DND-41 (cell line): ENCODE results near the gene FBXW4.
A peak's percentile ranks its signal among the peaks of the same experiment; 100 is the strongest.

Source experiments
- ATAC-seq: fragments of 200-7000 bp; cut with Tn5 transposase; 3 replicates; pipeline ENCODE4 v1.9.1; 2021; ENCODE audit warnings: low read depth; ENCODE audit not compliant: insufficient read depth
- DNase-seq: peaks from one replicate; pipeline ENCODE4 v3.0.0-alpha.2; 2020
- H2AFZ ChIP-seq: 2 replicates; pipeline ENCODE4 v1.6.0; 2012; ENCODE audit warnings: low read depth, low read length
- H3K27ac ChIP-seq: 2 replicates; pipeline ENCODE4 v1.5.1; 2012; ENCODE audit warnings: low read length, inconsistent platforms
- H3K27me3 ChIP-seq: fragments of 200-600 bp; sonication (generic); 2 replicates; pipeline ENCODE4 v1.6.0; 2012; ENCODE audit warnings: low read length, mild to moderate bottlenecking, inconsistent platforms; ENCODE audit not compliant: insufficient read depth, poor library complexity
- H3K36me3 ChIP-seq: 2 replicates; pipeline ENCODE4 v1.5.1; 2012; ENCODE audit warnings: low read length, inconsistent platforms; ENCODE audit not compliant: insufficient read depth
- H3K4me1 ChIP-seq: 2 replicates; pipeline ENCODE4 v1.5.1; 2012; ENCODE audit warnings: mild to moderate bottlenecking, low read length; ENCODE audit not compliant: insufficient read depth
- H3K4me2 ChIP-seq: 2 replicates; pipeline ENCODE4 v1.6.0; 2012; ENCODE audit warnings: mild to moderate bottlenecking, moderate library complexity, low read length, inconsistent platforms; ENCODE audit not compliant: insufficient read depth
- H3K4me3 ChIP-seq, 2 experiments: fragments of 200-600 bp in 1 of 2; shearing (Covaris generic) in 1 of 2; 2 replicates each; pipeline ENCODE4 v1.5.1; 2012 to 2016; ENCODE audit warnings: inconsistent platforms in 2 of 2, low read length in 2 of 2, mild to moderate bottlenecking in 2 of 2, low read depth in 1 of 2, moderate library complexity in 1 of 2
- H3K79me2 ChIP-seq: 2 replicates; pipeline ENCODE4 v1.6.0; 2012; ENCODE audit warnings: low read length, inconsistent platforms; ENCODE audit not compliant: insufficient read depth
- H3K9ac ChIP-seq: 2 replicates; pipeline ENCODE4 v1.6.0; 2012; ENCODE audit warnings: low read depth, mild to moderate bottlenecking, inconsistent platforms, low read length, moderate library complexity
- H3K9me3 ChIP-seq: 2 replicates; pipeline ENCODE4 v1.5.1; 2012; ENCODE audit warnings: low read length, moderate library complexity, mild to moderate bottlenecking, inconsistent platforms; ENCODE audit not compliant: insufficient read depth, severe bottlenecking
- H4K20me1 ChIP-seq: 2 replicates; pipeline ENCODE4 v1.6.0; 2012; ENCODE audit warnings: low read length; ENCODE audit not compliant: insufficient read depth
- EZH2 ChIP-seq: IDR thresholded peaks from 3 replicates; pipeline ENCODE4 v1.6.1; 2012; ENCODE audit warnings: borderline replicate concordance, low read depth, mild to moderate bottlenecking, moderate library complexity, low read length, inconsistent platforms; ENCODE audit not compliant: severe bottlenecking
- TF ChIP-seq, protein P1 (sequence below): IDR thresholded peaks from 2 replicates; pipeline ENCODE4 v1.5.1; 2012; ENCODE audit warnings: borderline replicate concordance, low read length, moderate library complexity, mild to moderate bottlenecking; ENCODE audit not compliant: poor library complexity, severe bottlenecking; ENCODE audit errors: extremely low read depth

FBXW4 gene

GRCh38 chr10:101683276-101683675 is 11.7 kb downstream of the FBXW4 start:
- no peak for ATAC-seq
- H3K9me3 ChIP-seq, result no peaks in the 10 kb centered on the region
- peaks cover 58% of the 10 kb centered on the region for H3K79me2 ChIP-seq
- peak overlapping the region; percentile 60 for H3K27ac ChIP-seq
- peaks cover 3% of the 10 kb centered on the region; the same call in 1 of the 2 replicates for H4K20me1 ChIP-seq
- no peak overlapping the region for H2AFZ ChIP-seq
- no peak for DNase-seq
- H3K36me3 ChIP-seq, result no peaks in the 10 kb centered on the region
- H3K9ac ChIP-seq, result no peak overlapping the region
- H3K27me3 ChIP-seq, result no peaks in the 10 kb centered on the region
- TF ChIP-seq EZH2, result no peak
- TF ChIP-seq, protein P1, sequence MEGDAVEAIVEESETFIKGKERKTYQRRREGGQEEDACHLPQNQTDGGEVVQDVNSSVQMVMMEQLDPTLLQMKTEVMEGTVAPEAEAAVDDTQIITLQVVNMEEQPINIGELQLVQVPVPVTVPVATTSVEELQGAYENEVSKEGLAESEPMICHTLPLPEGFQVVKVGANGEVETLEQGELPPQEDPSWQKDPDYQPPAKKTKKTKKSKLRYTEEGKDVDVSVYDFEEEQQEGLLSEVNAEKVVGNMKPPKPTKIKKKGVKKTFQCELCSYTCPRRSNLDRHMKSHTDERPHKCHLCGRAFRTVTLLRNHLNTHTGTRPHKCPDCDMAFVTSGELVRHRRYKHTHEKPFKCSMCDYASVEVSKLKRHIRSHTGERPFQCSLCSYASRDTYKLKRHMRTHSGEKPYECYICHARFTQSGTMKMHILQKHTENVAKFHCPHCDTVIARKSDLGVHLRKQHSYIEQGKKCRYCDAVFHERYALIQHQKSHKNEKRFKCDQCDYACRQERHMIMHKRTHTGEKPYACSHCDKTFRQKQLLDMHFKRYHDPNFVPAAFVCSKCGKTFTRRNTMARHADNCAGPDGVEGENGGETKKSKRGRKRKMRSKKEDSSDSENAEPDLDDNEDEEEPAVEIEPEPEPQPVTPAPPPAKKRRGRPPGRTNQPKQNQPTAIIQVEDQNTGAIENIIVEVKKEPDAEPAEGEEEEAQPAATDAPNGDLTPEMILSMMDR, result no peak
- H3K4me3 ChIP-seq, result no peak overlapping the region
- peaks cover 44% of the 10 kb centered on the region for H3K4me1 ChIP-seq
- peak overlapping the region; percentile 32 for H3K4me2 ChIP-seq

- Histone ChIP-seq H3K9ac (no peak overlapping the region), H3K9me3 (peaks cover 2% of the 10 kb centered on the region), H2AFZ (no peak overlapping the region), H3K4me1 (peaks cover 34% of the 10 kb centered on the region), H3K4me3 (no peak overlapping the region), H3K27ac (peak overlapping the region; percentile 60), H4K20me1 (peaks cover 3% of the 10 kb centered on the region; the same call in 1 of the 2 replicates), H3K27me3 (no peaks in the 10 kb centered on the region), H3K36me3 (peaks cover 3% of the 10 kb centered on the region), H3K79me2 (peaks cover 49% of the 10 kb centered on the region), H3K4me2 (peak overlapping the region; percentile 32; the same call in 1 of the 2 replicates)
- no peak for DNase-seq
- 0 out of 3 replicates have a peak, but pooled peaks have one; percentile 17 for ATAC-seq
- TF ChIP-seq, protein P1, result no peak
- no peak for TF ChIP-seq EZH2
These were observed 12.7 kb downstream of the FBXW4 start for GRCh38 chr10:101682172-101682825.

- ATAC-seq, result no peak
- DNase-seq, result no peak
- Histone ChIP-seq H2AFZ (no peak overlapping the region), H3K4me1 (no peaks in the 10 kb centered on the region), H4K20me1 (no peaks in the 10 kb centered on the region), H3K27me3 (no peaks in the 10 kb centered on the region), H3K79me2 (peaks cover 8% of the 10 kb centered on the region; the same call in 1 of the 2 replicates), H3K9me3 (peaks cover 9% of the 10 kb centered on the region), H3K4me3 (no peak overlapping the region), H3K27ac (no peak overlapping the region), H3K4me2 (no peak overlapping the region), H3K36me3 (peaks cover 46% of the 10 kb centered on the region), H3K9ac (no peak overlapping the region)
- no peak for TF ChIP-seq EZH2
- TF ChIP-seq, protein P1, result no peak
These were observed 18.4 kb downstream of the FBXW4 start for GRCh38 chr10:101676565-101676964.
